Measurements from ENCODE around the gene ARHGAP24. TPM values are rescaled to one million over a fixed set of nuclear protein-coding genes. Genes with fewer than 3 reads are reported as not detected.
A peak's percentile ranks its signal among the peaks of the same experiment; 100 is the strongest.

Gene ARHGAP24
- total RNA-seq, 2 donors from 2014 or later, result 34.0 to 42.0 TPM

DNA sequence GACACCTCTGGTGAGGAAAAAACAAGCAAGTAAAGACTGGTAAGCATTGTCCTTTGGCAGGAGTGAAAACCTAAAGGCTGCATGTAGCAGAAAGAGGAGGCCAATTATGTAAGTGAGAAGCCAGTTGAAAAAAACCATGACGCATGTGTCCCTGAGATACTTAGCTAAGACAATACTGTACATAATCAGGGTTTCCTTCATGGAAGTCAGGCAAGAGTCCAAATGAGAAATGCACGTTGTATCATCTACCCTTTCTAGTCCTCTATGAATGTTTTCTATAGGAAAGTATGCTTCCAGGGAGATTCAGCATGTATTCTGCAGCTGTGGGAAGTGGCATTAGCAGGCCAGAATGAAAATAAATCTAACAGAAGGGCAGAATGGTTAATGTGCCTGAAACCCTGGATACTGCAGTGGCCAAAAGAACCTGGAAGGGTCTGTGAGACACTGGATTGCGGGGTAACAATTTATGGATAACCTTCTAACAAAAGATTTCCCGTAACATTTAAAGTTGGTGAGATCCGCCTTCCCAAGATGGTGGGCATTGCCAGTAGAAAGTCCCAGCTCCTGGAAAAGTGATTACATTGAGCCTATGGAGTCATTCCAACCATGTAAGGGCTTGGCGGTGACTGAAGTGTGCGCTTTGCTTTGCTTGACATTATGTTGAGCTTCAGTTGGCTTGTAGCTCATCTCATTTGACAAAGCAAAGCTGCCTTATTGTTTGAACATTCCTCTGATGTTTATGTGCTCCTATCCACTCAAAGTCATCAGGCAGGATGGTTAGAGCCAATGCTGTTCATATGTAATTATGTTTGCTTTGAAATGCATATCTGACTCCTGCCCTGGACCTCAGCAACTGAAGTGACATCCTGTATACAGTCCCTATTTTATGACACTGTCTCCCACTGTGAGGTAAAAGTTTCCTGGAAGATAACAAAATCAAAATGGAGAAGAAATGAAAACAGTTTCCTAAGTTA lies 200.4 kb downstream of the ARHGAP24 start:
- Histone ChIP-seq H3K36me3 (no peaks in the 10 kb centered on the region), H3K27me3 (no peaks in the 10 kb centered on the region), H3K27ac (no peak overlapping the region), H3K4me3 (no peak overlapping the region), H3K4me1 (peaks cover 0 to 20% of the 10 kb centered on the region in 2 donors), H3K9me3 (no peaks in the 10 kb centered on the region)
- no peak for DNase-seq (ENCODE audit: low spot score)
- TF ChIP-seq, protein P1, sequence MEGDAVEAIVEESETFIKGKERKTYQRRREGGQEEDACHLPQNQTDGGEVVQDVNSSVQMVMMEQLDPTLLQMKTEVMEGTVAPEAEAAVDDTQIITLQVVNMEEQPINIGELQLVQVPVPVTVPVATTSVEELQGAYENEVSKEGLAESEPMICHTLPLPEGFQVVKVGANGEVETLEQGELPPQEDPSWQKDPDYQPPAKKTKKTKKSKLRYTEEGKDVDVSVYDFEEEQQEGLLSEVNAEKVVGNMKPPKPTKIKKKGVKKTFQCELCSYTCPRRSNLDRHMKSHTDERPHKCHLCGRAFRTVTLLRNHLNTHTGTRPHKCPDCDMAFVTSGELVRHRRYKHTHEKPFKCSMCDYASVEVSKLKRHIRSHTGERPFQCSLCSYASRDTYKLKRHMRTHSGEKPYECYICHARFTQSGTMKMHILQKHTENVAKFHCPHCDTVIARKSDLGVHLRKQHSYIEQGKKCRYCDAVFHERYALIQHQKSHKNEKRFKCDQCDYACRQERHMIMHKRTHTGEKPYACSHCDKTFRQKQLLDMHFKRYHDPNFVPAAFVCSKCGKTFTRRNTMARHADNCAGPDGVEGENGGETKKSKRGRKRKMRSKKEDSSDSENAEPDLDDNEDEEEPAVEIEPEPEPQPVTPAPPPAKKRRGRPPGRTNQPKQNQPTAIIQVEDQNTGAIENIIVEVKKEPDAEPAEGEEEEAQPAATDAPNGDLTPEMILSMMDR (IDR thresholded peaks at IDR 0.05), result no peak

DNA sequence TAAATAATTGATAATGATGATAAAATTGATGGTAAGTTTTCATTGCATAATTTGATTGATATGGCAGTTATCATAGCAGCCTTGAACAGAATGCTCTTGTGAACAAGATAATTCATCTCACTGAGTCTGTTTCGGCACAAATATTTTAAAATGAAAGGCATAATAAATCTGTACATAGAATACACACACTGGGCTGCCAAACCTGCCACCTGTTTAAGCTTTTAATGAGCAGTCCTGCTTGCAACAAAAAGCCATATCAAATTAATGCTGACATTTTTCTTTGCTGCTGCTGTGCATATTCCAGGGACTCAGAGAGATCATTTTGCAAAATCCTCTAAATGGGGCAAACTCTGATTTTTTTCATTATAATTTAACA lies 201.1 kb downstream of the ARHGAP24 start:
- DNase-seq (ENCODE audit: low spot score), result no peak
- H3K4me1 ChIP-seq, result peaks cover 0 to 20% of the 10 kb centered on the region in 2 donors
- H3K36me3 ChIP-seq, result no peaks in the 10 kb centered on the region
- H3K4me3 ChIP-seq, result no peak overlapping the region
- no peaks in the 10 kb centered on the region for H3K27me3 ChIP-seq
- H3K9me3 ChIP-seq, result no peaks in the 10 kb centered on the region
- TF ChIP-seq, protein P1 (IDR thresholded peaks at IDR 0.05), result no peak
- no peak overlapping the region for H3K27ac ChIP-seq

DNA sequence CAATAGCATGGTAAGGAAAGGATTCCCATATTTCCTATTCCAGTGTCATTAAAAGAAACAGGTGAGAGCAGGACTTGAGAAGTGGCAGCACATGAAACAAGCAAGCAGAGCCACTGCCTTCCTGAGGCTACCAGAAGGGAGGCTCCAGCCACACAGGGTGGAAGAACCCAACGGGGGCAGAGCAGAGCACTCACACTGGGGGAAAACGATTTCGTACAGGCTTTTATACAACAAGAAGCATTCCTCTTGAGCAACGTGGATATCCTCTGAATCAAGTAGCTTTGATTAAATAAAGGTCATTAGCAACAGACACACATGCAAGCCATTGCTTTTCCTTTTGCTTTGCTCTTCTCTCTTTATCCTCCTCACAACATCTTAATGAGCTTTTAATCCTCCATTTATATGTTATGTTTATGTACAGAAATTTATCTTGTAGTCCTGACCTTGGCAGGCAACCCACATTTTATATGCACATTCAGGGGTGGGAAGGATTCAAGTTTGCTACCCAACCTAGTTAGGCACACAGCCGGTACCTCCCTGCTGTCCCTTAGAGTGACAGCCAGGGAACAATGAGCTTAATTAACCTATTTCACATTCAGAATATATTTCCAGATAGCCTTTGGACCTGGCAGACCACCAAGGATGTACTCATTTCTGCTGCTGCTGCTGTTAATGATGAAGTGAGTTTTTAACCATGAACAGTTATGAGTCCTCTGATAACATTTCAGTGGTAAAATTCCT lies 202.1 kb downstream of the ARHGAP24 start:
- no peaks in the 10 kb centered on the region for H3K36me3 ChIP-seq
- no peaks in the 10 kb centered on the region for H3K9me3 ChIP-seq
- no peak overlapping the region for H3K4me3 ChIP-seq
- H3K4me1 ChIP-seq, result peaks cover 0 to 20% of the 10 kb centered on the region in 2 donors
- no peak overlapping the region for H3K27ac ChIP-seq
- TF ChIP-seq, protein P1 (IDR thresholded peaks at IDR 0.05), result no peak
- no peak for DNase-seq (ENCODE audit: low spot score)
- H3K27me3 ChIP-seq, result no peaks in the 10 kb centered on the region

DNA sequence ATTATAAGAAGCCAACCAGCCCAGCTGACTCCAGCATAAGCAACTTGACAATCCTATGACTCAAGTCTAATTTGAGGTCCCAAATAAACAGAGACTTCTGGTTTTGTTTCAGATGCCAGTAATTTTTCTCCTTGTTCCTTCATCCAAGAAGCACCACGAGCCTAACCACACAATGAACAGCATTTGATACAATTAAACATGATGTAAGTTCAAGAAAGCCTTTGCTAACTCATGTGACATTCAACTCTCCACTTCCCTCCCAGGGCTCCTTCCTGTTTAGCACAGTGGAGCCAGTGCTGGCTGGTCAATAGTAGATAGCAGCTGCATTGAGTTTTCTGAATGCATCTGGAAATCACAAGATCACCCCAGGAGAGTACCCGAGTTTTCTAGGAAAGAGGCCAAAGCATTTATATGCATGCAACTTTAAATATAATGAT lies 206.3 kb downstream of the ARHGAP24 start:
- no peaks in the 10 kb centered on the region for H3K9me3 ChIP-seq
- peaks cover 0 to 15% of the 10 kb centered on the region in 2 donors for H3K4me1 ChIP-seq
- no peaks in the 10 kb centered on the region for H3K27me3 ChIP-seq
- H3K27ac ChIP-seq, result peak overlapping the region; percentile 40 to 45
- TF ChIP-seq, protein P1 (IDR thresholded peaks at IDR 0.05), result no peak
- H3K4me3 ChIP-seq, result no peak overlapping the region
- no peaks in the 10 kb centered on the region for H3K36me3 ChIP-seq
- no peak for DNase-seq (ENCODE audit: low spot score)

DNA sequence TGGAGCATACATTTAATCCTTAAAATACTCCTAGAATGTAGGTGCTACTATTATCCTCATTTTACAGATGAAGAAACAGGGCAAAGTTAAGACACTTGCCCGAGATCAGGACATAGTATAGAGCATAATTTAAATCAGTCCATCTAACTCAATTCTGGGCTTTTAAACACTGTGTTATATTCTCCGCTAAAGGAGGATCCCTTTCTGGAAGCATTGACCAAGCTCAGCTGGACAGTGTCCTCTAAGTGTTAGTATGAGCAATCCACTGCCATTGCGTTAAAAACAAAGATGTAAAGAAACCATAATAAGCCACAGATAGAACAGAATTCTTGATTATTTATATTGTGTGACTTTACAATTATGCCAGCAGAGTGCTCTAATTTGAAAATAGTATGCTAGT lies 207.0 kb downstream of the ARHGAP24 start:
- H3K9me3 ChIP-seq, result no peaks in the 10 kb centered on the region
- H3K27ac ChIP-seq, result no peak overlapping the region
- no peaks in the 10 kb centered on the region for H3K36me3 ChIP-seq
- no peaks in the 10 kb centered on the region for H3K27me3 ChIP-seq
- peaks cover 0 to 8% of the 10 kb centered on the region in 2 donors for H3K4me1 ChIP-seq
- DNase-seq (ENCODE audit: low spot score), result no peak
- H3K4me3 ChIP-seq, result no peak overlapping the region
- TF ChIP-seq, protein P1 (IDR thresholded peaks at IDR 0.05), result no peak

Data from right atrium auricular region (tissue), 2 donors.